Sciatic nerve (tissue), 2 donors: Measurements from ENCODE around the gene SLCO6A1. TPM values are rescaled to one million over a fixed set of nuclear protein-coding genes. Genes with fewer than 3 reads are reported as not detected.
"Not testable (repeated sequence)": the region's sequence is repeated elsewhere in the genome, so short reads cannot be mapped to it uniquely, and the experiment has no call there.

Experiments
- ATAC-seq: fragments of 200-7000 bp; cut with Tn5 transposase; one replicate; pipeline ENCODE4 v1.9.1; 2020; ENCODE audit warnings: mild to moderate bottlenecking, moderate library complexity
- DNase-seq: peaks from one replicate; pipeline ENCODE4 v3.0.0-alpha.2; 2020; ENCODE audit warnings: low spot score
- intact Hi-C: fragments of 100-400 bp; cut with DNase I; formaldehyde crosslinking; loops from one replicate; pipeline ENCODE4 v1.14.2; 2022
- total RNA-seq: library from RNA; stranded (reverse); fragmentation: NEBNext Ultra II Directional; extraction: Animal tissue kit (Norgen Biotek cat#: 25700); gene quantifications from one replicate; pipeline ENCODE4 v1.2.1, GENCODE V29; 2021
- donor health status: DM: no; HTN: no; CAD: no.
- donor health status: DM: no; HTN: no; CAD: no.

Gene SLCO6A1
- total RNA-seq = not detected

- intact Hi-C loops = no loop called here
- ATAC-seq = no peak
- no peak for DNase-seq
These were observed at the start of gene SLCO6A1 for GRCh38 chr5:102498271-102499034. Gene SLCO6A1 (minus strand): TSS chr5:102499001. CDS start chr5:102498844, 157 bp downstream.

- DNase-seq = no peak
- ATAC-seq = no peak
- intact Hi-C loops = no loop called here
These were observed 48.6 kb upstream of the SLCO6A1 start for GRCh38 chr5:102547141-102548035.

- ATAC-seq (no peak), DNase-seq (no peak)
- intact Hi-C loops = no loop called here
These were observed 46.4 kb upstream of the SLCO6A1 start for GRCh38 chr5:102545175-102545574.

- intact Hi-C loops = no loop called here
- DNase-seq = no peak
- no peak for ATAC-seq
These were observed 43.3 kb upstream of the SLCO6A1 start for GRCh38 chr5:102542057-102542456.

GRCh38 chr5:102539996-102540728 is 41.4 kb upstream of the SLCO6A1 start:
- DNase-seq (no peak), ATAC-seq (no peak)
- intact Hi-C loops = no loop called here

GRCh38 chr5:102539562-102539961 is 40.8 kb upstream of the SLCO6A1 start:
- intact Hi-C loops = no loop called here
- DNase-seq (no peak), ATAC-seq (no peak)

- DNase-seq (no peak), ATAC-seq (no peak)
- intact Hi-C loops = no loop called here
These were observed 38.2 kb upstream of the SLCO6A1 start for GRCh38 chr5:102537011-102537410.

- intact Hi-C loops = no loop called here
- ATAC-seq (no peak), DNase-seq (no peak)
These were observed 37.6 kb upstream of the SLCO6A1 start for GRCh38 chr5:102536323-102536928.

- ATAC-seq (peak; percentile 83), DNase-seq (no peak)
- intact Hi-C loops = no loop called here
These were observed 33.3 kb upstream of the SLCO6A1 start for GRCh38 chr5:102532123-102532522.

- intact Hi-C loops = no loop called here
- peak; percentile 81 for ATAC-seq
These were observed 32.7 kb upstream of the SLCO6A1 start for GRCh38 chr5:102531506-102531905.

GRCh38 chr5:102529447-102529846 is 30.6 kb upstream of the SLCO6A1 start:
- no peak for DNase-seq
- no peak for ATAC-seq
- intact Hi-C loops = no loop called here

More at GRCh38 chr5:102531506-102531905, 32.7 kb upstream of the SLCO6A1 start:
- DNase-seq = no peak

GRCh38 chr5:102529031-102529430 is 30.2 kb upstream of the SLCO6A1 start:
- ATAC-seq (no peak), DNase-seq (no peak)
- intact Hi-C loops = no loop called here

GRCh38 chr5:102528600-102528999 is 29.8 kb upstream of the SLCO6A1 start:
- intact Hi-C loops = no loop called here
- peak; percentile 21 for ATAC-seq

GRCh38 chr5:102527547-102527946 is 28.7 kb upstream of the SLCO6A1 start:
- DNase-seq = no peak
- no peak for ATAC-seq
- intact Hi-C loops = no loop called here

More at GRCh38 chr5:102528600-102528999, 29.8 kb upstream of the SLCO6A1 start:
- DNase-seq = no peak

- no peak for DNase-seq
- ATAC-seq = no peak
- intact Hi-C loops = no loop called here
These were observed 24.9 kb upstream of the SLCO6A1 start for GRCh38 chr5:102523541-102524175.

GRCh38 chr5:102511666-102512065 is 12.9 kb upstream of the SLCO6A1 start:
- ATAC-seq (no peak), DNase-seq (no peak)
- intact Hi-C loops = no loop called here

GRCh38 chr5:102491261-102491914 is 7.4 kb downstream of the SLCO6A1 start:
- intact Hi-C loops, ATAC-seq, DNase-seq: not testable (repeated sequence)

GRCh38 chr5:102483736-102484135 is 15.1 kb downstream of the SLCO6A1 start:
- ATAC-seq (no peak), DNase-seq (no peak)
- intact Hi-C loops = no loop called here
